Measurements from ENCODE around the gene SCRG1.
A peak's percentile ranks its signal among the peaks of the same experiment; 100 is the strongest.

Gene SCRG1

DNA sequence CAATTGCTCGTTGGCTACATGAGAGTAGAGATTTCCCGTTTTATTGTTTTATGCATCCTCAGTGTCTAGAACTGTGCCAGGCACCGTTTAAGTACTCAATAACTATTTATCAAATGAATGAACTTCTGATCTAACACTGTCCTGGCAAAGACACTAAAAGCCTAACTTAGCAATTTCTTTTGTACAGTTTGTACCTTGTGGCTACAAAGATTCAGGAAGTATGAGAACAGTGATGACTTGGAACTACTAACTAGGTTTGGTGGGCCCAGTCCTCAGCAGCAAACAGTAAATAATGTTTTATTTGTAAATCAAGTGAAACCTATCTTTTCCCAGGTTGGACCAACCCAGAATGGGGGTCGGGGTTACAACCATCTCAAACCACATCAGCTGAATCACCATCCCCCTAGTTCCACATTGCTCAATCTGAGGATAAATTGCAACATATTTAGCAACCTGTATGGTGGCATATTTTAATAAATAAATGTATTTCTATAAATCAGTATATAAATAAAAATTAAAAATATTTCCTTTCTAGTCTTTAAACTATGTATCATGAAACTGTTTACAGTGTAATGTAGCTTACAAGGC lies 12.3 kb upstream of the SCRG1 start:
- no peak for DNase-seq (ENCODE audit: low read depth in 2 of 2)

DNA sequence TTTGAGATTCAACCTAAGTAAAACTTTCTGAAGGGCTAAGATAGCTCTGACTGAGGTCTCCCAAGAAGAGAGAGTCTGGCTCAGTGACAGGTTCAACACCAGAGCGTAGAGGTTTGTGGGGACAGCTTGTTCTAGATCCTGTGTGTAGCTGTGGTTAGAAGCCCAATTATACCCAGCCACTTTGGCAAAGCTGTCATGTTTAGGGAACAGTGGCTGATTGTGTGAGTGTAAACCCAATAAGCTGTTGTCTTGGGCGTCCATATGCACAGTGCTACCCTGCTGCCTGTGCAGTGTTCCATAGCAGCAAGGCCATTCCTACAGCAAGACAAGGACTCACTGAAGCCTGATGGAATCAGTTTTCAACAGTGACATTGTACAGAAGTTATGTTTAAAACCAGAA lies 11.2 kb upstream of the SCRG1 start:
- no peak for DNase-seq (ENCODE audit: low read depth in 2 of 2)

- no peak for DNase-seq (ENCODE audit: low read depth in 2 of 2)
Observed at GRCh38 chr4:173405840-173406606, 7.1 kb upstream of the SCRG1 start.

DNA sequence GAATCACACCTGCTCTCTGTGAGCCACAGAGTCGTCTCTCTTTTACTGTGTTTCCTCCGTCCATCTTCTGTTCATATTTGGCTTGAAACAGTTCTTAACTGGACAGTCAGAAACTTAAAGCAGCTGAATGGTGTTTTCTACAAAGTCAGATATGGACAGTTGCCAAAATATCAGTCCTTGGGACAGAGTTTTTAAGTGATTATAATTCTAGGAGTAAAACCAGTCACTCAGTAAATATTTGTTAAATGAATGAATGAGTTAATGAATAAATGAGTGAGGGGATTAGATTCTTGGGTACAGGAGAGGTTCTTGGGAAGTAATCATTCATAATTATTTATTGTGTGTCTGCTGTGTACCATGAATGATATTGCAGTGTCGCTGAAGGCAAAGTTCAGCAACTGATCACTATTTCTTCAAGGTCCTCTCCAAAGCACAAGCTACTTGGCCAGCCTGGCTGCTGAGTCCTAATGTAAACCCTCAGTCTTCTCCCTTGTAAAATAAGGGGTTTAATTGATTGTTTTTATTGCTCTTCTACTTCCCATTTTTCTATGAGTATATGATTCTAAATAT lies 5.5 kb upstream of the SCRG1 start:
- no peak for DNase-seq (ENCODE audit: low read depth in 2 of 2)

GRCh38 chr4:173403051-173403450 lies 4.1 kb upstream of the SCRG1 start:
- no peak for DNase-seq (ENCODE audit: low read depth in 2 of 2)

DNA sequence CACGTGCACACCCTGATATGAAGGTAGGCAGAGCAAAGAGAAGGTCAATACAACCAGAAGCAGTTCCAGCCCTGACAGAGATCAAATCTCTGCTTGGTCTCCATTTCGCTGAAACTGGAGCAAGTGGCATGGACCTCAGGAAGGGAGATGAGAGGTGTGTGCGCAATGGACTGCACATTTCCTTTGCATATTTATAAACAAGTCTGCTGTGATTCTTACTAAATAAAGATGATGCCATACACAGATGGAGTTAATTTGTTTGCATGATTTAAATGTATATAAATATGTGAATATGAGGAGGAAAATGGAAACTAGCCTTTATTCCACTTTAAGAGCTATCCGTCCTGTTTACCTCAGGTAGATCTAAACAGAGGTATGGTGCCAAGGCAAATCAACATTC lies 2.1 kb upstream of the SCRG1 start:
- no peak for DNase-seq (ENCODE audit: low read depth in 2 of 2)

- DNase-seq (ENCODE audit: low read depth in 2 of 2): no peak
Observed at GRCh38 chr4:173398220-173398619, 696 bp downstream of the SCRG1 start.

- DNase-seq (ENCODE audit: low read depth in 2 of 2): no peak
Observed at GRCh38 chr4:173397604-173398003, 1.3 kb downstream of the SCRG1 start.

DNA sequence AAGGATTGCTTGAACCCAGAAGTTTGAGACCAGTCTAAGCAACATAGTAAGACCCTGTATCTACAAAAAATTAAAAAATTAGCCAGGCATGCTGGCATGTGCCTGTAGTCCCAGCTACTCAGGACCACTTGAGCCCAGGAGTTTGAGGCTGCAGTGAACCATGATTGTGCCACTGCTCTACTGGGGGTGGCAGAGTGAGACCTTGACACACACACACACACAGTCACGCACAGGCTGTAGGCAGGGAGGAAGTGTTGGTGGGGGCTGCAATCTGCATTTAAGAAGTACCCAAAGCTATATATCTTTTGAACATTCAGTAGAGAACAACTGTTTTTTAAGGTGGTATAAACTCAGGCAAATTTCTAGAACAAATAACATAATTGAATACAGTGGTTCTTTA lies 7.2 kb downstream of the SCRG1 start:
- DNase-seq (ENCODE audit: low read depth in 2 of 2): no peak

- no peak for DNase-seq (ENCODE audit: low read depth in 2 of 2)
Observed at GRCh38 chr4:173386751-173387150, 12.2 kb downstream of the SCRG1 start.

DNA sequence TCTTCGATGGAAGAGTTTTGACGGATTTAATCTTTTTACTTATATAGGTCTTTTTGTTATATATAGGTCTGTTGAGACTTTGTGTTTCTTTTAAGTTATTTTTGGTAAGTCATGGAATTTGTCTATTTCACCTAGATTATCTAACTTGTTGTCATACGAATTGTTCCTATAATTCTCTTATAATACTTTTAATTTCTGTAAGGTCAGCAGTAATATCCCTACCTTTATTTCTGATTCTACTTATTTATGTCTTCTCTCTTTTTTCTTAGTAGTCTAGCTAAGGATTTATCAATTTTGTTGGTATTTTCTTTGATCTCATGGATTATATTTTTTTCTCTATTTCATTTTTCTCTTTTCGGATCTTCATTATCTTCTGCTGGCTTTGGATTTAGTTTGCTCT lies 16.6 kb downstream of the SCRG1 start:
- DNase-seq (ENCODE audit: low read depth in 2 of 2): no peak

GRCh38 chr4:173381610-173382009 lies 17.3 kb downstream of the SCRG1 start:
- no peak for DNase-seq (ENCODE audit: low read depth in 2 of 2)

DNA sequence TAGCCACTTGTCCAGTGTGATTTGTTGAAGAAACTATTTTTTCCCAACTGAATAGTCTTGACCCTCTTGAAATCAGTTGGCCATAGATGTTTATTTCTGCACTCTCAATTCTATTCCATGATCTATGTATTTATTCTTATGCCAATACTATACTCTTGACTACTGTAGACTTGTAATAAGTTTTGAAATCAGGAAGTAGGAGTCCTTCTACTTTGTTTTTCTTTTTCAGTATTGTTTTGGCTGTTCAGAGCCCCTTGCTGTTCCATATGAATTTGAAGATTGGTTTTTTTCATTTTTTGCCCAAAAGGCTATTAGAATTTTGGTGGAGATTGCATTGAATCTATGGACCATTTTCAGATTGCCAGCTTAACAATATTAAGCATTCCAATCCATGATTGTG lies 17.9 kb downstream of the SCRG1 start:
- DNase-seq (ENCODE audit: low read depth in 2 of 2): no peak

DNA sequence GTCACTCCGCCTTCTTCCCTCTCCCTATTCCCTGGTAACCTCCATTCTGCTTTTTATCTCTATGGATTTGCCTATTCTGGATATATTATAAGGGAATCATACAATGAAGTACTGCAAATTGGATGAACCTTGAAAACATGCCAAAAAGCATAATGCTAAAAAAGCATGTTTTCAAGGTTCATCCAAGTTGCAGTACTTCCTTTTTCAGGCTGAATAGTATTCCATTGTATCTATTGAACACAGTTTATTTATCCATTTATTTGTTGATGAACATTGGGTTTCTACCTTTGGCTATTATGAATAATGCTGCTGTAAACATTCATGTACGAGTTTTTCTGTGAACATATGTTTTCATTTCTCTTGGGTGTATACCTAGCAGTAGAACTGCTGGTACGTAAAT lies 19.0 kb downstream of the SCRG1 start:
- DNase-seq (ENCODE audit: low read depth in 2 of 2): no peak

GRCh38 chr4:173374588-173374987 lies 24.3 kb downstream of the SCRG1 start:
- no peak for DNase-seq (ENCODE audit: low read depth in 2 of 2)

DNA sequence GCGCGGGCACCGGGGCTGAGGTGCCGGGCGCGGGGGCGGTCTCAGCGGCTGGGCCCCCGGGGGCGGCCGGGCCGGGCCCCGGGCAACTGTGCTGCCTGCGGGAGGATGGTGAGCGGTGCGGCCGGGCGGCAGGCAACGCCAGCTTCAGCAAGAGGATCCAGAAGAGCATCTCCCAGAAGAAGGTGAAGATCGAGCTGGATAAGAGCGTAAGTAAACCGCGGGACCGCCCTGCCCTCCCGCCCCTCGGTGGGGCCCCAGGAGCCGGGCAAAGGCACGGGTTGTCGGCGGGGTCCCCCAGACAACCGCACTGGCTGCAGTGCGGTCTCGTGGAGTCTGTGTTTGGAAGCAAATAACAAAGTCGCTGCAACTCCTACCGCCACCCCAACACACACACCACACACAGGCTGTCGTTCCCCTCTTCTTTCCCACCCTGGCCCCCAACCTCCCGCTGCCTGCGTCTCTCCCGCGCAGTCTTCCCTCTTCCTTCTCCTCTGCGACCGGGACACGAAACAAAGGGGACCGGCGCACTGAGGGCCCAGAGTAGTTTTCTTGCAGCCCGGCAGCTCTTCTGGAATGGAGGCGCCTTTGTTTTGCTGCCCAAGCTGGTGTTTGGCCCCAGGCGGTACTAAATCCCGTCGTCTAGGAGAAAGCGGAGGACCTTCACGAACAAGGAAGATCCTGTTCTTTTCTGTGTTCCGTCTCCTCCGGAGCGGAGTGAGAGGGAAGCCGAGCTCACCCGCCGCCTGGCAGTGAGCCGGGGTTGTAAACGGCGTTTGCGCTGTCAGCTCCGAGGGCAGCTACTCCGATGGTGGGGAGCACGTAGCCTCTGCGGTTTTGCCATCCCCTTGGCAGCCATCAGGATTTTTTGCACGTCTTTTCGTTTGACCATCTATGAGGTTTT lies 27.4 kb downstream of the SCRG1 start:
- peak; percentile 2 to 24 for DNase-seq (ENCODE audit: low read depth in 2 of 2)

GRCh38 chr4:173370477-173371291 lies 28.2 kb downstream of the SCRG1 start, which contains the start of gene SAP30:
TSS of gene SAP30 (plus strand) at chr4:173370954. CDS start at chr4:173371183, 229 bp downstream.
- DNase-seq (ENCODE audit: low read depth in 2 of 2): peak; percentile 93 to 94

GRCh38 chr4:173370130-173370476 lies 28.8 kb downstream of the SCRG1 start:
- peak; percentile 30 to 37 for DNase-seq (ENCODE audit: low read depth in 2 of 2)

DNA sequence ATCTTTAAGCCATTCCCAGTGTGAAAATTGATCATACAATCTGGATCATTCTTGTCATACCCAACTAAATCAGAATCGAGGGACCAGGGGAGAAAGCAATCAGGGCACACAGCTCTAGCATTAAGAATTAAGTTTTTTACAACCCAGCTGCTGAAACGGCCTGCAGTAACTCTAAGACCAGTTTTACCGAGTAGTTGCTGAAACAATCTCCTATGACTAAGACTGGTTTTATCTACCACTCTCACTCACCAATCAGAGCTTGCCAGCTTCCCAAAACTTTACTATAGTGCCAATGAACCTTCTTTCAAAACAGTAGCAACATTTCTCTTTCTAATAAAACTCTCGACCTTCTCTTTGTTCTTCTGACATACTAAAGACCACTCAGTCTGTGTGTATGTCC lies 31.0 kb downstream of the SCRG1 start:
- DNase-seq (ENCODE audit: low read depth in 2 of 2): no peak

- no peak for DNase-seq (ENCODE audit: low read depth in 2 of 2)
Observed at GRCh38 chr4:173367285-173367684, 31.6 kb downstream of the SCRG1 start.

GRCh38 chr4:173365359-173365996 lies 33.4 kb downstream of the SCRG1 start:
- DNase-seq (ENCODE audit: low read depth in 2 of 2): no peak

All from stimulated activated CD4-positive, alpha-beta T cell treated with anti-CD3 and anti-CD28 coated beads, Interleukin-12 subunit alpha, Interleukin-12 subunit beta, amount 100 ng/mL, for 24 hours (primary cell).